ENCODE measurements around the gene MKI67.

MKI67 gene

DNA sequence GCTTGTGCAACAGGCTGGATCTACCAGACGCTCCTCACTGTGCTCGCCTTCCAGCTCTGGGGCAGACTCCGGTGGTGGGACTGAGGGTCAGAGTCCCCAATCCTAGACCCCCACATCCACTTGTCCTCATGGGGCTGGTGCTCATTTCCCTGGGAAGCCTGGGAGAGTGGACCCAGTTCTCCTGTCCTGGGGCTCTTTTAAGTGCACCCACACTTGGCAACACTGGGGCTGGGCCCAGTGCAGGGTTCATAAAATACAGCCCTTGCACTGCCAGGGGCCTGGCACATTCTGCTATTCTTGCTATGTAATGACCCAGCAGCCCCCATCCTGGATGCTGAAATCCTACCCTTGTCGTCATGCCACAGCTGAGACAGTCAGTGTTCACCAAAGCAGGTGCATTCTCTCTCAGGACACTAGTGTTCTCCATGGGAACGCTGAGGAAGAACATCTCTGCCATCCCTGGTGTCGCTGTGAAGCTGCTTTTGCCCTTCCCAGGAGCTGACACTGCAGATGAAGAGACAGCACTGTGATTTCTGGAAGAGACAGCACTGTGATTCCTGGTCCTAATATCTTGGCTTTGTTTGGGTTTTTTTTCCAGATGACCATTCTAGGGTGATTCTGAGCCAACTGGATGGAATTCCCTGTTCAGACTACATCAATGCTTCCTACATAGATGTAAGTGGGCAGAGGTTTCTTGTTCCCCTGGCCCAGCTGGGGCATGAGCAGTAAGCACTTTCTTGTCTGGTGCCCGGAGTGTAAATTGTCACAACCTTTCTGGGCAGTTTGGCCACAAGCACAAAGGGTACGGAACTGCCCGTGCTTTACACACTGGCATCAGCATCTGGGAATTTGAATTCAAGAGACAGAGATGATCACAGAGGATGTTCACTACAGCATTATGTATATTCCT lies 65.6 kb downstream of the MKI67 start:
- H3K4me3 ChIP-seq (ENCODE audit: low read length), result no peak overlapping the region
- no peak for DNase-seq (ENCODE audit: low read depth)
- TF ChIP-seq, protein P1, sequence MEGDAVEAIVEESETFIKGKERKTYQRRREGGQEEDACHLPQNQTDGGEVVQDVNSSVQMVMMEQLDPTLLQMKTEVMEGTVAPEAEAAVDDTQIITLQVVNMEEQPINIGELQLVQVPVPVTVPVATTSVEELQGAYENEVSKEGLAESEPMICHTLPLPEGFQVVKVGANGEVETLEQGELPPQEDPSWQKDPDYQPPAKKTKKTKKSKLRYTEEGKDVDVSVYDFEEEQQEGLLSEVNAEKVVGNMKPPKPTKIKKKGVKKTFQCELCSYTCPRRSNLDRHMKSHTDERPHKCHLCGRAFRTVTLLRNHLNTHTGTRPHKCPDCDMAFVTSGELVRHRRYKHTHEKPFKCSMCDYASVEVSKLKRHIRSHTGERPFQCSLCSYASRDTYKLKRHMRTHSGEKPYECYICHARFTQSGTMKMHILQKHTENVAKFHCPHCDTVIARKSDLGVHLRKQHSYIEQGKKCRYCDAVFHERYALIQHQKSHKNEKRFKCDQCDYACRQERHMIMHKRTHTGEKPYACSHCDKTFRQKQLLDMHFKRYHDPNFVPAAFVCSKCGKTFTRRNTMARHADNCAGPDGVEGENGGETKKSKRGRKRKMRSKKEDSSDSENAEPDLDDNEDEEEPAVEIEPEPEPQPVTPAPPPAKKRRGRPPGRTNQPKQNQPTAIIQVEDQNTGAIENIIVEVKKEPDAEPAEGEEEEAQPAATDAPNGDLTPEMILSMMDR (conservative IDR thresholded peaks at IDR 0.05; ENCODE audit: low read depth, low read length), result no peak

DNA sequence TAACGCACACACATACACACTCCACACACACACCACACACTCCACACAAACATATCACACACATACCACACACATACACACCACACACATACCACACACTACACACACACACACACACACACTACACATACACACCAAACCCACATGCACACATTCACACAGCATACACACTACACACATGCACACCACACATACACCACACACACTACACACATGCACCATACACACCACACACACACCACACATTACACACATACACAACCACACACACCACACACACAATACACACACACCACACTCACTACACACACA lies 66.3 kb downstream of the MKI67 start:
- no peak for DNase-seq (ENCODE audit: low read depth)
- TF ChIP-seq, protein P1 (conservative IDR thresholded peaks at IDR 0.05; ENCODE audit: low read depth, low read length), result no peak
- no peak overlapping the region for H3K4me3 ChIP-seq (ENCODE audit: low read length)

DNA sequence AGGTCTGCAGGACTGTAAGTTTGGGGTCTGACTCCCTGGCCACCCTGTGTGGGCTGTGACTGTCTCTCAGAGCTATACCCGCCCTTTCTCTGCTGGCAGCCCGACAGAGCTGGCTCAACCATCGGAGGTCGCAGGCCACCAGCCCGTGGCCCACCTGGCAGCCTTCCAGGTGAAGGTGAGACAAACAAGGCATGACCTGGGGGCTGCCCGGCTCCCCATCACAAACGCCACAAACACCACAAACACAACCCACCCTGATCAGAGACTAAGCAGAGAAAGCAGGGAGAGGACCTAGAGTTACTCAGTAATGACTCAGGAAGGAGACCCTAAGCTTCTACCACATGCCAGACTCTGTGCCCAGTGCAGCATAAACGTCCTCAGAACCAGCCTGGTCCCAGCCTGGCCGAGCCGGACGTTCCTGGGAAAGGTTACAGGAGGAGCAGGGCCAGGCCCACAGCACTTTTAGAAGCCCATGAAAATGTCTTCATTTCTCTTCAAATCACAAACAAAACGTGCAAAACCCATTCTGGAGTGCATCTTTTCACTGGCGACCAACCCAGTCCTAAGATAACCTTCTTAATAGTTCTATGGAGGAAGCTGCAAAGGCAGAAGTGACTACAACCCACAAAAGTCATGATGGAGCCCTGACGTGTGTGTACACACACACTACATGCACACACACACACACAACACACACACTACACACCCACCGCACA lies 66.8 kb downstream of the MKI67 start:
- DNase-seq (ENCODE audit: low read depth), result no peak
- no peak overlapping the region for H3K4me3 ChIP-seq (ENCODE audit: low read length)
- TF ChIP-seq, protein P1 (conservative IDR thresholded peaks at IDR 0.05; ENCODE audit: low read depth, low read length), result no peak

DNA sequence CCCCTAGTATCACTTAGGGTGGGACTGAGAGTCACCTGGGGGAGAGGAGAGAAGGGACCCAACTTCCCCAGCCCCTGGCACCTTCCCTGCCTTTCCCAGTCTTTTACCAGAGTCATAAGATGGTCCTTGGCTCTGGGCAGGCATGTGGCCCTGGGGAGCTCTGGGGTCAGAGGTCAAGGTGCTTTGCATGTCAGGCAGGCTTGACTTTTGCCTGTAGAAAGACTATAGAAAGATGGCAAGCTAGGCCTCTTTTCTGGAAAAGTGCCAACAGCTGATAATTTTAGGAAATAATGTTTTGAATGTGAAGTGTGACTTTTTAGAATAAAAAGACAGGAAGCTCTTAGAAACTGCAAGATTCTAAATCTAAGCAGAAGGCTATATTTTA lies 67.5 kb downstream of the MKI67 start:
- no peak overlapping the region for H3K4me3 ChIP-seq (ENCODE audit: low read length)
- DNase-seq (ENCODE audit: low read depth), result no peak
- TF ChIP-seq, protein P1 (conservative IDR thresholded peaks at IDR 0.05; ENCODE audit: low read depth, low read length), result no peak

DNA sequence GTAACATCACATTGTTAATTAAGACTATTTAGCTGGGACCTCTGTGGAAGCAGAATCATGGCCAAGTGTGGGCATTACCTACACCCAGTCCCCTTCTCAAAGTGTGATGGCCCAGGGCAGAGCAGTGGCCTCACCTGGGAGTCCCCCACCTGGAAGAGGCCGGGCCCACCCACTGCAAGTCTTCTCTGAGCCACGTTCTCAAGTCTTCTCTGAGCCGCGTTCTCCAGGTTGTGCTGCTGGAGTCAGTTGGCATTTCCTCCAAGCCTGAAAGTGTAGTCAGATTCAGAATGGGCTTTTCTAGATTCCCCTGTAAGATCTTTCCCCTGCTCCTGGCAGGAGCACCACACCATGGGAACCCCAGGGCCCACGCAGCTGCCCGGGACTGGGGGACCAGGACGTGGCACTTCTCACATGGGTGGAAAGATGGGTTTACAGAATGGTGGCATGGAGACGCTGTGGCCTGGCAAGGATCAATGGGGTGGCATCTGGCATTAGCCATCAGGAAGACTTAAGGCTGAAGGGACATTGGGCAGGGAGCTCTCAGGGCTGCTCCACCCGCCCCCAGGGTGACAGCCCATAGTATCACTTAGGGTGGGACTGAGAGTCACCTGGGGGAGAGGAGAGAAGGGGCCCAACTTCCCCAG lies 68.0 kb downstream of the MKI67 start:
- no peak overlapping the region for H3K4me3 ChIP-seq (ENCODE audit: low read length)
- TF ChIP-seq, protein P1 (conservative IDR thresholded peaks at IDR 0.05; ENCODE audit: low read depth, low read length), result no peak
- DNase-seq (ENCODE audit: low read depth), result no peak

DNA sequence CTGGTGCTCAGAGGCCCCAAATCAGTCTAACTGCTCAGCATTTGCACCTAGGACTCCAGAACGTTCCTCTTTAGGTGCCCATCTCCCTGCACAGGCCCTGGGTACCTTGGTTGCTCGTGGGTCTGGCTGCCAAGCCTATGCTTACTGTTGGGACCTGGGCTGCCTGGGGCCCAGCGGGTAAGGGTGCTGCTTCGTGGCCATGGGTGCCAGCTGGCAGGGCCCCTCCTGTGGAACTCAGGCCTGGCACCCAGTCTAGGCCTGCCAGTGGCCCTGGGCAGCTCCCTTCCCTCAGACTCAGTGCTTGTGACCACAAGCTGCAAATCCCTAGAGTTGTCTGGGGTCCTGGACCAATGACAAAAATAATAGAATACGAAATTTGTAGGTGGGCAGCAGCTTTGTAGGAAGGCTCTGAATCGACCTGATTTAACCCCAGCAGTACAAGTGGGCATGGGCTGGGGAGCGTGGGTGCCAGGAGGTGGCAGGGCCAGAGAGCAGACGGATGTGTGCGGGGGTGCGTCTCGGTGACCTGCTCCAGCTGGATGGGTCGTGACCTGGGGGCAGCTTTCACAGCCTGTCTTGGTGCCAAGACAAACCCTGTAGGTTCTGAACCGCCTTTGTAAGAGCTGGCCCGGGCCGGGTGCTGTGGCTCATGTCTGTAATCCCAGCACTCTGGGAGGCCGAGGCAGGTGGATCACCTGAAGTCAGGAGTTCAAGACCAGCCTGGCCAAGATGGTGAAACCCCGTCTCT lies 69.7 kb downstream of the MKI67 start:
- H3K4me3 ChIP-seq (ENCODE audit: low read length), result no peak overlapping the region
- TF ChIP-seq, protein P1 (conservative IDR thresholded peaks at IDR 0.05; ENCODE audit: low read depth, low read length), result no peak
- no peak for DNase-seq (ENCODE audit: low read depth)

Measured in retinal pigment epithelial cell (primary cell).